IPS-15b (cell line): ENCODE measurements around the gene NRGN.
"Not testable (repeated sequence)": the region's sequence is repeated elsewhere in the genome, so short reads cannot be mapped to it uniquely, and the experiment has no call there.

Experiments
- H3K27me3 ChIP-seq: one replicate; pipeline ENCODE4 v1.6.1; 2013; ENCODE audit warnings: low read length; ENCODE audit not compliant: control insufficient read depth, insufficient read depth
- H3K36me3 ChIP-seq: one replicate; pipeline ENCODE4 v1.6.1; 2013; ENCODE audit warnings: low read length; ENCODE audit not compliant: control insufficient read depth, insufficient read depth
- H3K4me1 ChIP-seq: one replicate; pipeline ENCODE4 v1.6.1; 2013; ENCODE audit warnings: mild to moderate bottlenecking, low read length; ENCODE audit not compliant: control insufficient read depth, insufficient read depth
- H3K4me3 ChIP-seq: one replicate; pipeline ENCODE4 v1.5.1; 2013; ENCODE audit warnings: low read depth, low read length
- H3K9ac ChIP-seq: one replicate; pipeline ENCODE4 v1.6.1; 2013; ENCODE audit warnings: low read depth, mild to moderate bottlenecking, low read length
- H3K9me3 ChIP-seq: one replicate; pipeline ENCODE4 v1.6.1; 2013; ENCODE audit warnings: mild to moderate bottlenecking, low read length; ENCODE audit not compliant: control insufficient read depth, insufficient read depth

The NRGN gene

DNA sequence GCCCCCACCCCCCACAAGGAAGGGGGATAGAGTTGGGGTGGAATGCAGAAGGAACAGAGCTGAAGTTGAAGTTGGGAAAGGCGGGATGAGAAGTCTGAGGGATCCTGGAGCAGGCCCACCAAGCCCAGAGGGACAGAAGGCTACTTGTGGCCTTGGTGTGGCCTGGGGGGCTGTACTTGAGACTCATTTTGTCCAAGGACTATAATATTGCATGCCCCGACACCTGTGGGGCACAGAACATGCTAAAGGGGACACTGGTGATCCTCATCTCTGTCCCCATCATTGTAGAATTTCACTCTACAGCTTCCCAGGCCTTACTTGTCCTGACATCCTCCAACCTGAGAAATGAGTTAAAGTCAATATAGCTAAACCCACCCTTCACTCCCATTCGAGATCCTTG lies 21.1 kb downstream of the NRGN start:
- Histone ChIP-seq H3K27me3 (peaks cover 69% of the 10 kb centered on the region), H3K9me3 (no peaks in the 10 kb centered on the region), H3K4me3 (peak overlapping the region; percentile 65), H3K9ac (no peak overlapping the region), H3K36me3 (no peaks in the 10 kb centered on the region), H3K4me1 (peaks cover 11% of the 10 kb centered on the region)

DNA sequence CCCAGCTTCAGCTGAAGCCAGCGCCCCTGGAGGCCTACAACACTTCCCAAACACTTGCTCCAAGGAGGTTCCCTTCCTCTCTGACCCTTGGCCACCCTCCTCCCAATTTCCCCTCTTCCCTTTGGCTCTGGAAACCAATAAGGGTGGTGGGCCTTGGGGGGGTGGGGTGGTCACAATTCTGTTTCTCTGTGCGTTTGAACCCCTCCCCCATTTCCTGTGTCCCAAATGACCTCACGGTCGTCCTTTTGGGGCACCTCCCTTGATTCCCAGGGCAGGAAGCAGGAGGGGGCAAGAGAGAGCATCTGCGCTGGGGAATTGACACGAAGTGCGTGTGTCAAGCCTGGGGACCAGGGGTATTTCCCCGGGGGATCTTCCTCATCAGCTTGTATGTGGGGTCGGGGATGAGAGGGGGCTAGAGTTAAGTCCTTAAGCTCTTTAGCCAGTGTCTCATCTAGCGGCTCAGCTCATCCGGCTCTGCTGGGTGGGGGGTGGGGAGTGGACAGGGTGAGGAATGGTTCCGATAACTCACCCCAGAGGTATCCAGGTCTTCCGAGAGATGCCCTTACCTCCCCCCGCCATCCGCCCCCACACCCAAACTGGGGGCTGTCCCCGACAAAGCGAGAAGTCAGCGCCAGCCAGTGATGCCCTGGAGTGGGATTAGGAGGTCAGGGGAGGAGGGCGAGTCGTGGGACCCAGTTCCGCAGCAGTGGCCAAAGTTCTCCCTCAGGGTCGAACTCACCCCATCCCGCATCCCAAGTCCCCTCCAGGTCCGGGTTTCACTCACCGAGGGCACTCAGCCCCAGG lies 21.8 kb downstream of the NRGN start:
- H3K9me3 ChIP-seq: no peaks in the 10 kb centered on the region
- H3K9ac ChIP-seq: no peak overlapping the region
- peaks cover 62% of the 10 kb centered on the region for H3K27me3 ChIP-seq
- peak overlapping the region; percentile 65 for H3K4me3 ChIP-seq
- H3K4me1 ChIP-seq: peaks cover 11% of the 10 kb centered on the region
- H3K36me3 ChIP-seq: no peaks in the 10 kb centered on the region

DNA sequence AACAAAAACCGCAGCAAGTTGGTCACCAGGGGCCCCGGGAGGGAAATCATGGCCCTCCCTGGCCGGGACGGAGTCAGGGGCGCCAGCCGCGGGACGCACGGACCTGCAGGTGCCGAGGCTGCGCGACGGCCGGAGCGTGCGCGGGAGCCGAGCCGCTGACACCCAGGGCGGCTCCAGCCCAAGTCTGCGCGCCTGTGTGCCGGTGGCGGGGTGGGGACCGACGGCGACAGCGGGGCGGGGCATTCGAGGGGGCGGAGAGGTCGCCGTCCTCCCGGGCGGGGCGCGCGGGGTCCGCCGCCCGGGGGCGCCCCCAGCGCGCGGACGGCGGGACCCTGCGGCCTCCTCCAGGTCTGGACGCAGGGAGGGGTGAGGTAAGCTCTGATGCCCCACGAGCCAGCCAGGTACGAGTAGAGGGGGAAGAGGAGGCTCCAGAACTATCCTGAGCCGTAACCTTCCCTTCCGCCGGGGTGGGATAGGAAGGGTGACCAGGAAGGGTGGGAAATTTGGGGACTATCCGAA lies 22.4 kb downstream of the NRGN start, which contains the start of gene ESAM:
Gene ESAM, minus strand, starts transcription at position 186 of the 519 bp plus-strand sequence. Its CDS starts 136 bp downstream, at position 50.
- Histone ChIP-seq H3K36me3 (no peaks in the 10 kb centered on the region), H3K4me3 (peak within 1 kb of the TSS; percentile 66), H3K4me1 (peaks cover 11% of the 10 kb centered on the region), H3K9ac (no peak within 1 kb of the TSS), H3K27me3 (peaks cover 56% of the 10 kb centered on the region), H3K9me3 (no peaks in the 10 kb centered on the region)

DNA sequence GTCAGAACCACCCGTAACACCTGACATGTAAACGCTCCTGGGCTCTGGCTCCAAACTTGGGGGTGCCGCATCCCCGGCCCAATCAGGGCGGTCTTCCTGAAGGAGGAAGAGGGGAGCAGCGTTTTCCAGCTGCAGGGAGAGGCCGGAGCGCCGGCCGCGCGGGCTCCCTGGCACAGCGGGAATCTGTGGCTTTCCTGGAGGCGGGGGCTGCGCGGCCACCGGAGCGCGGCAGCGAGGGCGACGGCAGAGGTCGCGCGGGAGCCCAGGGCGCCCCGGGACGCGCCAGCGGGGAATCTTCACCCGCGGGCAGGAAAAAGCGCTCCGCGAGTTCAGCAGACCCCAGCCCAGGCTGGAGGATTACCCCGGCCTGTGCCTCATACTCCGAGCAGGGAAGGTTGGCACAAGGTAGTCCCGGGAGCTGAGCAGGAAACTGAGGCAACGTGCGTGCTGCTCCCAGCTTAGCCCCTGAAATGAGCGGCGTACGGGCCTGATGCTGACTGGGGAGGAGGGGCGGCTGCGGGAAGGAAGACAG lies 22.9 kb downstream of the NRGN start:
- H3K9me3 ChIP-seq: no peaks in the 10 kb centered on the region
- no peak overlapping the region for H3K9ac ChIP-seq
- peak overlapping the region; percentile 66 for H3K4me3 ChIP-seq
- H3K36me3 ChIP-seq: peaks cover 2% of the 10 kb centered on the region
- H3K27me3 ChIP-seq: peaks cover 50% of the 10 kb centered on the region
- H3K4me1 ChIP-seq: peaks cover 11% of the 10 kb centered on the region

DNA sequence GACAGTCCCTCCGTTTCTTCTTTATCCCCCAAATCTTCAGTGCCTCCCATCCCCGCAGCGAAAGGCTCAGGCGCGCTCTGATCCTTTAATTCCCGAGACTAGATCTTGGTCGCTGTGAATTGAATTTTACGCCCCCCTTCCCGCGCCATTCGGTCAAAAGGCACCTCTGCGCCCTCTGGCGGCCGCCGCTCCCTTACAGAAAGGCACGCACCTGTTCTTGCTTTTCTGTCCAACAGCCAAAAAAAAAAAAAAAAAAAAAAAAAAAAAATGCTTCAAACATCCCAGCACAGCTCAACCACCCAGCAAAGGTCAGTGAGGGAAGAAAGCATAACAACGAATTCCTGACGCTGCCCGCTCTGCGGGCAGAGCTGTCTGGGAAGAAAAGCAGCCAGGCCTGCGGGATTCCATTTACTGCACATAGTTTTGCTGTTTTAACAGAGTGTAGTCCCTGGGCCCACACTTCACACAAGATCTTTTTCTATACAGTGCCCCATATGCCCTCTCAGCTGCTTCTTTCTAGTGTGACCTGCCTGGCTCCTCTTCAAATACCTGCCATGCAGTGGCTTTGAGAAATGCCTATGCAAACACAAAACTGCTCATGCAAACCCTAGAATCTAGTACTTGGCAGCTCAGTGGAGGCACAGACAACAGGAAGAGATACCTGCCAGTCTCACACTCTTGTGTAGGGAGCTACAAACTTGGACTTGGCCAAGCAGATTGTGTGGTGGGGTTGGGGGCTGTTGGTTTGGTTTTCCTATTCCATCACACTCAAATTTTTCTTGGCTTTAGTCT lies 23.6 kb downstream of the NRGN start:
- peaks cover 2% of the 10 kb centered on the region for H3K36me3 ChIP-seq
- H3K27me3 ChIP-seq: peaks cover 45% of the 10 kb centered on the region
- H3K9me3 ChIP-seq: no peaks in the 10 kb centered on the region
- peak overlapping the region; percentile 66 for H3K4me3 ChIP-seq
- peaks cover 9% of the 10 kb centered on the region for H3K4me1 ChIP-seq
- H3K9ac ChIP-seq: no peak overlapping the region

DNA sequence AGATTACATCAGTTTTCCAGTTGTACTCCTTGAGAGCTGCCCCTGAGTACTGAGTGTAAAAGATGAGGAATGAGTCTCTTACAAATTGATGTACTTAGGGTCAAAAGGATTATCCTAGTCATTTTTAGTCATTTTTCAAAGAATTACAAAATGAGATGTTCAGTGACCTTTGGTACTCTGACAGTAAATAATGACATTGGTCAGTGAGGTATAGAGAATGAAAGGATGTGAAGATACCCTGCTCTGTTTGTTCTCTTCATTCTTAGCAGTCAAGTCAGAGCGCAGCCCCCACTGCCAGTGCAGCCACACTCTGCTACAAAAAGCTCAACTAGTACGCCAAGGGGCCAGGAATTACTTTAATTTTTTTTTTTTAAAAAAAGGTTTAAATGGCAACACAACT lies 26.4 kb downstream of the NRGN start:
- H3K4me3 ChIP-seq: no peak overlapping the region
- no peaks in the 10 kb centered on the region for H3K9me3 ChIP-seq
- H3K4me1 ChIP-seq: peaks cover 3% of the 10 kb centered on the region
- H3K9ac ChIP-seq: no peak overlapping the region
- peaks cover 17% of the 10 kb centered on the region for H3K27me3 ChIP-seq
- peaks cover 2% of the 10 kb centered on the region for H3K36me3 ChIP-seq

DNA sequence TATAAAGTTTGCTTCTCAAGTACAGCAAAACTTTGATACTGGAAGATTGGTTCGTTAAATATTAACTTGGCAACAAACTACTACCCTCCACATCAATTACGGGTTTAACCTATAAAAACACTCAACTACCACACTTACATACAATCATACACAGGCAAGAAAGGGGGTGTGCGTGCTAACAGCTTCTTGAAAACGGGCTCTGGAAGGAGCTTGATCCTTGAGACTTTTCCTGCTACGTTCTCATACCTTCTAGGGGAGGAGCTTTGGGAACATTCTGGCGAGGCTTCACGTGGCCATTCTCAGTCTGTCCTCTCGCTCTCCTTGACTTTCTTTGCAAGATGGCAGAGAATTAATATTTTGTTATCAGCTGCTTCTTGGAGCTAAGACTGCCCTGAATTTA lies 29.2 kb downstream of the NRGN start:
- H3K27me3 ChIP-seq: no peaks in the 10 kb centered on the region
- H3K4me3 ChIP-seq: no peak overlapping the region
- no peak overlapping the region for H3K9ac ChIP-seq
- H3K4me1 ChIP-seq: no peaks in the 10 kb centered on the region
- no peaks in the 10 kb centered on the region for H3K9me3 ChIP-seq
- H3K36me3 ChIP-seq: peaks cover 2% of the 10 kb centered on the region

DNA sequence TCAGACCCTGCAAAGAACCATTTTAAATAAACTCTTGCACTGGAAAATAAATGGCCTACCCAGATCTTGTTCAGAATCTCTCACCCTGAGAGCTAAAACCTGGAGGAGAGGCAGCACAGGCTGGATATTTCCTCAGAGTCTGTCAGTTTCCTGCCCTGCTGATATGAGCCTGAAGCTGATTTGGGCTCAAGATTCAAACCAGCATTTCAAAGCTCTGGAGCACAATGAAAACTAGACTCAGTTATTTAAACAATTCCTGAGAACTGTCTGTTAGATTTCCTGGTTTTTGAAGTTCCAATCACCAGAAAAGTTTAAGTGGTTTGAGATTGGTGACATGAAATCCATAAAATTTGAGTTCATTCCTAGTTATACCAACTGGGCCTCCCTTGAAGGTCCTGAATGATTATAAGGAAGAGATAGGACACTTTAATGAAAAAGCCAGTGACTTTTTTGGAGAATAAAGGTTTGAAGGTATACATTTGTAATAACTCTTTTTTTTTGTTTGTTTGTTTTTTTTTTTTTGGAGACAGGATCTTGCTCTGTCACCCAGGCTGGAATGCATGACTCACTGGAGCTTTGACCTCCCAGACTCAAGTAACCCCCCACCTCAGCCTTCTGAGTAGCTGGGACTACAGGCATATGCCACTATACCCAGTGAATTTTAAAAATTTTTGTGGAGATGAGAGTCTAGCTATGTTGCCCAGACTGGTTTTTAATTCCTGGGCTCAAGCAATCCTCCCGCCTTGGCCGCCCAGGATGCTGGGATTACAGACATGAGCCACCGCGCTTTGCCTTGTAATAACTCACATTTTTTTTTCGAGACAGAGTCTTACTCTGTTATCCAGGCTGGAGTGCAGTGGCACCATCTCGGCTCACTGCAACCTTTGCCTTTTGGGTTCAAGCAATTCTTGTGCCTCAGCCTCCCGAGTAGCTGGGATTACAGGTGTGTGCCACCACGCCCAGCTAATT lies 30.3 kb downstream of the NRGN start:
- peaks cover 2% of the 10 kb centered on the region for H3K36me3 ChIP-seq
- no peaks in the 10 kb centered on the region for H3K4me1 ChIP-seq
- no peak overlapping the region for H3K9ac ChIP-seq

DNA sequence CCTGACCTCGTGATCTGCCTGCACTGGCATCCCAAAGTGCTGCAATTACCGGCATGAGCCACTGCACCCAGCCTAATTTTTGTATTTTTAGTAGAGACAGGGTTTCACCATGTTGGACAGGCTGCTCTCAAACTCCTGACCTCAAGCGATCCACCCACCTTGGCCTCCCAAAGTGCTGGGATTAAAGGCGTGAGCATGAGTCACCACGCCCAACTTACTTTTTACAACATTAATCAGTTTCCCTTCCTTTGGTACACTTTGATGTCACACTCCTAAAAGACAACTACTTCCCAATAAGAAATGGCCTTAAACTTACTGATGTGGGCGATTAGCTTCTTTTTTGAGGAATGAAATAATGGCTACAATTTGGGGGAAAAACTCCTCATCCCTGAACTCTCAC lies 31.2 kb downstream of the NRGN start:
- not testable (repeated sequence) for H3K36me3 ChIP-seq, H3K9me3 ChIP-seq, H3K4me3 ChIP-seq, H3K9ac ChIP-seq, H3K4me1 ChIP-seq, H3K27me3 ChIP-seq

More for the DNA sequence above, 30.3 kb downstream of the NRGN start:
- Histone ChIP-seq H3K4me3 (no peak overlapping the region), H3K27me3 (no peaks in the 10 kb centered on the region), H3K9me3 (no peaks in the 10 kb centered on the region)

DNA sequence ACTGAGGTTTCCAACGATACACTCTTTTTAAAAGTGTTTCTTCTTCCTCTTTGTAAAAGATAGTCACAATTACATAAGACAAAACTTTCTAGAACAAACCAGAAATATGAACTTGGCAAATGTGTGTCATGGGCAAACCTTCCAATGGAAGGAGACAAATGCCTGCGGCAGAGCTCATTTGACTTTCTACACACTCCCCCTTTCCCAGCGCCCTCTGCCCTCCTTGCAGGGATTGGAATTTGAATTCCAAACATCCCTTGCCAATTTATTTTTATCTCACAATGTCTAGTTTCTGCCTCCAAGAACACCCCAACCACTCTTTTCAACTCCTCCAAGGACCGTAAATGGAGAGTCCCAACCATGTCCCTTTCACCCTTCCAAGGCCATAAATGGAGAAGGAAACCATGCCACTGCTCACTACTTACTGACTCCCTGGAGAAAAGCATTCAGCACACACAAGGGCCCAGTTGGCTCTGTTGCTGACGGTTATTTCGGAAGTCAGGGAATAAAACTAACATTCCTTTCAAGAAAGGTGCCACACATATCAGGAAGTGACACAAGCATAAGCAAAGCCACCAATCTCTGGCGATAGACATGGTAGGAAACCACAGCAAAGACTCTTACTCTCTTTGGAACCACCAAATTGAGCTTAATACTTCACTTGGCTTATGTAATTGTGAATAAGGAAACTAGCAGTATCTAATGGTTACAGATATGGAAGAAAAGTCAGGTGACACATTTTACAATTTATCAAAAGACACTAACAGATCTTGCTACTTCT lies 37.3 kb downstream of the NRGN start:
- H3K9me3 ChIP-seq: no peaks in the 10 kb centered on the region
- no peaks in the 10 kb centered on the region for H3K27me3 ChIP-seq
- H3K36me3 ChIP-seq: no peaks in the 10 kb centered on the region
- H3K4me3 ChIP-seq: no peak overlapping the region
- no peak overlapping the region for H3K9ac ChIP-seq
- H3K4me1 ChIP-seq: no peaks in the 10 kb centered on the region
